ENCODE measurements around the gene RNF187. TPM values are rescaled to one million over a fixed set of nuclear protein-coding genes. Genes with fewer than 3 reads are reported as not detected.

RNF187 gene
- total and polyA plus RNA-seq, 10 of the 15 experiments (the other 5 are each of a cell fraction or from before 2014, with no cell fraction given), result 2.6 to 116 (median 29.5) TPM

- TF ChIP-seq ZBTB11 (CRISPR knock-in tag; IDR thresholded peaks at IDR 0.05), result no peak
Observed at GRCh38 chr1:228494391-228494790, 7.2 kb downstream of the RNF187 start (continued).

GRCh38 chr1:228494970-228495853 lies 8.0 kb downstream of the RNF187 start:
- Histone ChIP-seq H3K27me3 (replicated peaks in 1 of 2; ENCODE audit: control insufficient read depth in 2 of 2, insufficient read depth in 2 of 2, low read length in 1 of 2) (no peaks in the 10 kb centered on the region), H3K4me2 (ENCODE audit: control insufficient read depth, insufficient read depth) (no peak overlapping the region), H3K36me3 (ENCODE audit: control insufficient read depth in 2 of 2, insufficient read depth in 2 of 2, low read length in 1 of 2) (peaks cover 7 to 19% of the 10 kb centered on the region in 2 experiments), H2AFZ (ENCODE audit: control insufficient read depth, low read depth, low read length) (no peak overlapping the region), H4K20me1 (ENCODE audit: control insufficient read depth, insufficient read depth) (no peaks in the 10 kb centered on the region), H3K27ac (ENCODE audit: control insufficient read depth, insufficient read depth) (no peak overlapping the region), H3K9me3 (replicated peaks; ENCODE audit: control insufficient read depth, insufficient read depth, low read length) (no peaks in the 10 kb centered on the region), H3K4me1 (ENCODE audit: control insufficient read depth, insufficient read depth, low read length) (peaks cover 13% of the 10 kb centered on the region), H3K79me2 (ENCODE audit: control insufficient read depth, insufficient read depth, low read length) (peaks cover 4% of the 10 kb centered on the region), H3K9ac (ENCODE audit: control insufficient read depth, insufficient read depth, low read length) (no peak overlapping the region), H3K4me3 (no peak overlapping the region)
- ATAC-seq (no peak), FAIRE-seq (no peak), DNase-seq (ENCODE audit: low read depth, low spot score) (no peak)
- RAD21 ChIA-PET (ENCODE audit: unreplicated experiment), result no interaction called here
- WGBS (ENCODE audit: insufficient coverage, insufficient replicate concordance, low lambda C conversion rate, missing lambda C conversion rate), result 93% methylated on average over 15 of the region's 15 CpGs
- SMC1A ChIA-PET (ENCODE audit: uncharacterized antibody, unreplicated experiment), result no interaction called here
- intact Hi-C loops (cut with micrococcal nuclease; ENCODE audit: unreplicated experiment) (no loop called here), in situ Hi-C loops (cut with MboI) (no loop called here)
- CTCF ChIA-PET, result no interaction called here
- TF ChIP-seq NFYB (IDR thresholded peaks at IDR 0.05; ENCODE audit: insufficient read depth, low read depth, low read length) (no peak), POLR2A (IDR thresholded peaks at IDR 0.05; ENCODE audit: low read depth, low read length) (peak; percentile 53; the same call in 1 of the 2 replicates), LARP7 (IDR thresholded peaks at IDR 0.05) (no peak)
- BruUV-seq (replicated peaks), result no TSS peak
- POLR2A ChIA-PET, result no interaction called here
